GM12801 (cell line): ENCODE measurements around the gene OPN4.

Source experiments
- TF ChIP-seq, protein P1 (sequence below): IDR thresholded peaks from one replicate; pipeline ENCODE4 v1.5.1; 2011; ENCODE audit warnings: control low read depth; ENCODE audit not compliant: insufficient read length; ENCODE audit errors: extremely low read depth

OPN4 gene

DNA sequence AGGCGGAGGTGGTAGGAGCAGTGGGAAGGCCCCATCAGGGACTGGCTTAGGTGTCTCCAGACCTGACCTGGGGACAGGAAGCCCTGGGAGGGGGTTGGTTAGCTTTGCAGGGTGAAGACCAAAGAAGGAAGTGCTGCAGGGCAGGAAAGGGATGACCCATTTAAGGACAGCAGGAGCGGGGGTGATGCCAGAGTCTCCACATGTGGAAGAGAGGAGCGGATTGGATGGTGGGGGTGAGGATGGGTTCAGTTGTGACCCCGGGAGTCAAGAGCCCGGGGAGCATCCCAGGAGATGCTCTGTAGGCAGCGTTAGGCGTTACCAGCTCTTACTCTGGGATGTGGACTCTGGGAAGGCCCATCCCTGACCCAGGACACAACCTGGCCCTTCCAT lies 10.9 kb downstream of the OPN4 start:
- TF ChIP-seq, protein P1, sequence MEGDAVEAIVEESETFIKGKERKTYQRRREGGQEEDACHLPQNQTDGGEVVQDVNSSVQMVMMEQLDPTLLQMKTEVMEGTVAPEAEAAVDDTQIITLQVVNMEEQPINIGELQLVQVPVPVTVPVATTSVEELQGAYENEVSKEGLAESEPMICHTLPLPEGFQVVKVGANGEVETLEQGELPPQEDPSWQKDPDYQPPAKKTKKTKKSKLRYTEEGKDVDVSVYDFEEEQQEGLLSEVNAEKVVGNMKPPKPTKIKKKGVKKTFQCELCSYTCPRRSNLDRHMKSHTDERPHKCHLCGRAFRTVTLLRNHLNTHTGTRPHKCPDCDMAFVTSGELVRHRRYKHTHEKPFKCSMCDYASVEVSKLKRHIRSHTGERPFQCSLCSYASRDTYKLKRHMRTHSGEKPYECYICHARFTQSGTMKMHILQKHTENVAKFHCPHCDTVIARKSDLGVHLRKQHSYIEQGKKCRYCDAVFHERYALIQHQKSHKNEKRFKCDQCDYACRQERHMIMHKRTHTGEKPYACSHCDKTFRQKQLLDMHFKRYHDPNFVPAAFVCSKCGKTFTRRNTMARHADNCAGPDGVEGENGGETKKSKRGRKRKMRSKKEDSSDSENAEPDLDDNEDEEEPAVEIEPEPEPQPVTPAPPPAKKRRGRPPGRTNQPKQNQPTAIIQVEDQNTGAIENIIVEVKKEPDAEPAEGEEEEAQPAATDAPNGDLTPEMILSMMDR, result no peak

DNA sequence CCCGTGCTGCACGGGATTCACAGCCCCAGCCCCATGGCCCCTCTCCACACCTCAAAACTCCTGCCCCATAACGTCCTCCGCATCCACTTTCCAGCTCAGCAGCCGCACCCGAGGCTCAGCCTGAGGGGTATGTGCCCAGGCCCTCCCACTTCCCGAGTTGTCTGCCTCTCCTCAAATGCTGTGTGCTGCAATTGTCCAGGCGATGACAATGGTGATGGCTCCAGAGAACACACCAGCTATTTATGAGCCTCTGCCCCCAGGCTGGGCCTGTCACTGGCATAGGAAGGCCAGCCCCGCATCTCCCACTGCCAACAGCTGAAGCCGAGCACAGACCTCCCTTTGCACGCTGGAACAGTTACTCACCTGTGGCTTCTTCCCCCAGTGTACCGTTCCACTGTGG lies 11.5 kb downstream of the OPN4 start:
- TF ChIP-seq, protein P1, result no peak

DNA sequence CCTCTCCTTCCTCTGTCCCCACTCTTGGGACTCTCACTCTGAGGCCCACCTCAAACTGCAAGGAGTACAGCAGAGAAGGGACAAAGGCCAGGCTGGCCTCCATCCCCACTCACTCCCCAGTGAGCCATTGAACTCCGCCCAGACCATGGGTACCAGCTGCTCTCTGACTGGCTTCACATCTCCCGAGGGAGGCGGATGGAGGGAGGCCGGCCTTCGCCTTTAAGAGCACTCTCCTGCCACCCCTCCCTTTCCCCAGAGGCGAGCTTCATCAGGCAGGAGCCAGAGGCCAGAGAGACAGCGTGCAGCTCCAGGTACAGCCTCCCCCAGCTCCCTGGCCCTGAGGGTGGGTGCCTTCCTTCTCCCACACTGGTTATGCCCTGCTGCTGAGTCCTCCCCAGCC lies 12.2 kb downstream of the OPN4 start:
- TF ChIP-seq, protein P1, result no peak

DNA sequence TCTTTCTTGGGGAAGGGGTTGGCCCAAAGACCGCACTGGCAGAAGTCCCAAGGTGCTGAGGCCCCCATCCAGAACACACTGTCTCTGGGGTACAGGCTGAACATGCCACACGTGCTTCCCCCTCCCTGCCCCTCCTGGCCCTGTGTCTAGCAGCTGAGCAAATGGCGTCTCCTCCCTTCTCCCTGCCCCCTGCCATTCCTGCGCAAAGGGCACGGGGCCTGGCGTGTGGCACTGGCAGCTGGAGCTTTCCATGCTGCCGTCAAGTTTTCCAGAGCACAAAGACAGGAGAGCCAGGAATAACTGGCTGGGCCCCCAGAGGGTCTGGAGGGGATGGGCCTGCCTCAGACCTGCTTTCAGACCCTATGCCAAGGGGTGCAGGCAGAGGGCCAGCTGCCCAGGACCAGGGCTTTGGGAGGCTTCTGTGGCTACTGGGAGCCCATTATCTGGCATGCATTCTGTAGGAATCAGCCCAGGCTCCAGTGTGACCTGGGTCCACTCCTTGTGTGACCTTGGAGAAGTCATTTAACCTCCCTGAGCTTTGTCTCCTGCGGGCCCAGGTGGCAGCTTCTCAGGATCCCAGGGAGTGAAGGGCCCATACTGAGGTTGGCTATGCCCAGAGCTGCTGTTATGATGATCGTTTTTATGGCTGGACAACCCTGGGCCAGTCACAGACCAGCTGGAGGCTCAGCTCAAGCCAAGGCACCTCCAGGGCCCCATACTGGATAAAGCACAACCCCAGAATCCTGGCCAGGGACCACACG lies 13.3 kb downstream of the OPN4 start:
- TF ChIP-seq, protein P1, result no peak

DNA sequence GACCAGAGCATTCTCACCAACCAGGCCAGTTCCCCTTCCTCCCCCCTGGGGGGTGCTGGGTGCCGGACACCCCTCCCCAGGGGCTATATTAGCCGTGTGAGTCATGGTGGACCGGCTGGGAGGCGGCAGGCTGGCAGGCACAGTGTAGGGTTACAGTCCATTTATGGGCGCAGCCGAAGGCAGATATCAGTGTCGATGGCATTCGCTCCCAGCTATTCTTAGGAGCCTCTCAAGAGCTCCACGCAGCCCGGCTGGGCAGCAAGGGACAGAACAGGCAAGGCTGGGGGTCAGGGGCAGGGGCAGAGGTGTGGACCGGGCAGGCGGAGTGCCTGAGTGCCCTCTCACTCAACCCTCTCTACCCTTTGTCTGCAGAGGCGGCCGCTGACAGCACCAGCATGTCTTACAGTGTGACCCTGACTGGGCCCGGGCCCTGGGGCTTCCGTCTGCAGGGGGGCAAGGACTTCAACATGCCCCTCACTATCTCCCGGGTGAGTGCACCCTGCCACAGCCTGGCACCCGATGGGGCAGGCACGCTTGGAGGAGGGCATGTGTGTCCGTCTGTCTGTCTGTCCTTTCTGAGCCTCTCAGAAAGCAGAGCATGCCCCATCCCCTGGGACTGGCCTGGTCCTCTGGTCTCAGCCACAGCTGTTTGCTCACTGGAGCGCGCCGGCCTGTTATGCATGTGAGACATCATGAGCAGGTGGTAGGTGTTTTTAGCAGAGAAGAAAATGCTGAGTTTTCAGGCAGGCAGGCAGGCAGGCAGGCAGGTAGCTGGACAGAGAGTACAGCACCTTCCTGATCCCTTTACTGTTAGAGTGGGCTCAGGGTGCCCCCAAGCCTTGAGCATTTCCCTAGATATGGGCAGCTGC lies 14.2 kb downstream of the OPN4 start, which contains the start of gene LDB3:
LDB3 (plus strand) TSS at position 215 of the 869 bp plus-strand sequence; CDS start at position 396, 181 bp downstream.
- TF ChIP-seq, protein P1, result no peak

DNA sequence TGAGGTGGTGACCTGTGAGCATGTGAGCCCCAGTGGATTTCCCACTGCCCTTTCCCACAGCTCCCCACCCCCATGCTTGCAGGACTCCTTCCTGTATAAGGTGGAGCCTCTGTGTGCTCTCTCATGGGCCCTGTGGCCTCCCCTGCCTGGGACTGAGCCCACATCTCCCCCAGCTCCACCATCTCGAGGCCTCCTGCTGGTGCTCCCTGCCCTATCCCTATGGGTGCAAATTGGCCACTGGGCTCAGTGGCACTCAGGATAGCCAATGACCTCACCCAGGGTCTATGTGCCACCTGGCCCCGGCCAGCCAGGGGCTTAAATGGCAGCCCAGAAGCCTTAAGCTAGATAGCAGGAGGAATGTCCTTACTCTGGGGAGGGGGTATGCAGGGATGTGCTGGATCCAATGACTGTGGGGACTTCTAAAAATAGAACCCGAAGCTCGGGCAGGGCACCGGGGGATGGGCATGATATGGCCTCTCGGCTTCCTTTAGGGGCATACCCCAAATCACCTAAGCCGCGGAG lies 16.0 kb downstream of the OPN4 start:
- TF ChIP-seq, protein P1, result no peak

DNA sequence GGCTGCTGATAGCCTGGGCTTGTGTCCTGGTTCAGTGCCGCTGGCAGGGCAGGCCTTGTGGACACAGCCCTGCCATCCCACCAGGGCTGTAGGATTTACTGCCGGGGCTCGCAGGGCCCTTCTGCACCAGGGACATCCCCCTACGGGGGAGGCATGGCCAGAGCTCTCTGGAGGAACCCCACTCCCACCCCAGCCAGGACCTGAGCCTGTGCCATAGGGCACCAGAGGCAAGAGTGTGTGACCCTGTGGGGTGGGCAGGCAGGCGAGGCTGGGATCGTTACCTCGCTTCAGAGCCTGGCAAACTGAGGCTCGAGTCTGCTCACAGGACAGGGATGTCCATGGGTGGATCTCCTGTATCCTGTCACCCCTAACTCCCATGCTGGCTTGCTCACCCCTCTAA lies 16.5 kb downstream of the OPN4 start:
- TF ChIP-seq, protein P1, result no peak
